Urinary bladder (tissue), 4 donors: ENCODE results near the gene TKFC. TPM values are rescaled to one million over a fixed set of nuclear protein-coding genes. Genes with fewer than 3 reads are reported as not detected.

Source experiments
- DNase-seq: peaks from one replicate; pipeline ENCODE4 v3.0.0-alpha.2; 2015; ENCODE audit errors: extremely low spot score
- H3K27ac ChIP-seq: one replicate; pipeline ENCODE4 v1.5.1; 2013; ENCODE audit warnings: low read depth, mild to moderate bottlenecking, moderate library complexity
- H3K36me3 ChIP-seq: one replicate; pipeline ENCODE4 v1.6.1; 2013; ENCODE audit warnings: mild to moderate bottlenecking, moderate library complexity; ENCODE audit not compliant: insufficient read depth
- H3K4me1 ChIP-seq: one replicate; pipeline ENCODE4 v1.6.1; 2013; ENCODE audit warnings: mild to moderate bottlenecking, moderate library complexity; ENCODE audit not compliant: insufficient read depth
- H3K4me3 ChIP-seq: one replicate; pipeline ENCODE4 v1.5.1; 2013; ENCODE audit warnings: low read depth, low read length
- WGBS: extraction: QIAGEN DNeasy Blood & Tissue Kit; methylation state at CpG from one replicate; pipeline ENCODE4 v1.1.7; 2013; 5-methylcytosine and 5-hydroxymethylcytosine counted together
- polyA plus RNA-seq: library from polyadenylated mRNA; stranded (reverse); fragments of 200-250 nt; gene quantifications from one replicate; pipeline ENCODE4 v1.2.3, GENCODE V29; 2013
- total RNA-seq: library from RNA; depleted of rRNA; stranded (reverse); fragments of >200 nt; gene quantifications from one replicate; pipeline ENCODE4 v1.2.3, GENCODE V29; 2014
- donor health status: healthy with polysubstance abuse.
- donor health status: healthy.

The TKFC gene
- total RNA-seq (8.3 TPM), polyA plus RNA-seq (27.6 TPM)

- under 1% methylated on average over 81 of the region's 81 CpGs for WGBS
- H3K36me3 ChIP-seq: no peaks in the 10 kb centered on the region
- H3K27ac ChIP-seq: peak within 1 kb of the TSS; percentile 76
- peak within 1 kb of the TSS; percentile 91 for H3K4me3 ChIP-seq
- DNase-seq: peak; percentile 85
- peaks cover 8% of the 10 kb centered on the region for H3K4me1 ChIP-seq
Measured at GRCh38 chr11:61332797-61333549, at the start of gene TKFC, which contains the start of gene DDB1. Gene TKFC, plus strand, starts transcription at chr11:61333228. Its CDS starts 1,501 bp downstream, at chr11:61334729. Gene DDB1, minus strand, starts transcription at chr11:61333105. Its CDS starts 137 bp downstream, at chr11:61332968.

GRCh38 chr11:61283613-61284012 lies 49.4 kb upstream of the TKFC start:
- H3K4me1 ChIP-seq: no peaks in the 10 kb centered on the region
- no peak for DNase-seq
- no peak overlapping the region for H3K27ac ChIP-seq
- H3K4me3 ChIP-seq: no peak overlapping the region
- no peaks in the 10 kb centered on the region for H3K36me3 ChIP-seq
- 96% methylated on average over 4 of the region's 4 CpGs for WGBS

- Histone ChIP-seq H3K4me3 (no peak overlapping the region), H3K36me3 (no peaks in the 10 kb centered on the region), H3K27ac (no peak overlapping the region), H3K4me1 (no peaks in the 10 kb centered on the region)
- no peak for DNase-seq
- WGBS: 87% methylated on average over 14 of the region's 14 CpGs
Measured at GRCh38 chr11:61287338-61287977, 45.6 kb upstream of the TKFC start.

GRCh38 chr11:61290905-61291690 lies 41.9 kb upstream of the TKFC start:
- Histone ChIP-seq H3K27ac (no peak overlapping the region), H3K4me3 (no peak overlapping the region), H3K36me3 (no peaks in the 10 kb centered on the region), H3K4me1 (no peaks in the 10 kb centered on the region)
- WGBS: 86% methylated on average over 12 of the region's 12 CpGs
- DNase-seq: no peak

- Histone ChIP-seq H3K27ac (no peak overlapping the region), H3K36me3 (no peaks in the 10 kb centered on the region), H3K4me3 (no peak overlapping the region), H3K4me1 (no peaks in the 10 kb centered on the region)
- no peak for DNase-seq
- WGBS: 93% methylated on average over 2 of the region's 2 CpGs
Measured at GRCh38 chr11:61292356-61292755, 40.7 kb upstream of the TKFC start.

GRCh38 chr11:61293867-61294716 lies 38.9 kb upstream of the TKFC start:
- DNase-seq: no peak
- Histone ChIP-seq H3K27ac (no peak overlapping the region), H3K4me1 (no peaks in the 10 kb centered on the region), H3K4me3 (peak overlapping the region; percentile 41), H3K36me3 (no peaks in the 10 kb centered on the region)
- 1% methylated on average over 60 of the region's 60 CpGs for WGBS

DNA sequence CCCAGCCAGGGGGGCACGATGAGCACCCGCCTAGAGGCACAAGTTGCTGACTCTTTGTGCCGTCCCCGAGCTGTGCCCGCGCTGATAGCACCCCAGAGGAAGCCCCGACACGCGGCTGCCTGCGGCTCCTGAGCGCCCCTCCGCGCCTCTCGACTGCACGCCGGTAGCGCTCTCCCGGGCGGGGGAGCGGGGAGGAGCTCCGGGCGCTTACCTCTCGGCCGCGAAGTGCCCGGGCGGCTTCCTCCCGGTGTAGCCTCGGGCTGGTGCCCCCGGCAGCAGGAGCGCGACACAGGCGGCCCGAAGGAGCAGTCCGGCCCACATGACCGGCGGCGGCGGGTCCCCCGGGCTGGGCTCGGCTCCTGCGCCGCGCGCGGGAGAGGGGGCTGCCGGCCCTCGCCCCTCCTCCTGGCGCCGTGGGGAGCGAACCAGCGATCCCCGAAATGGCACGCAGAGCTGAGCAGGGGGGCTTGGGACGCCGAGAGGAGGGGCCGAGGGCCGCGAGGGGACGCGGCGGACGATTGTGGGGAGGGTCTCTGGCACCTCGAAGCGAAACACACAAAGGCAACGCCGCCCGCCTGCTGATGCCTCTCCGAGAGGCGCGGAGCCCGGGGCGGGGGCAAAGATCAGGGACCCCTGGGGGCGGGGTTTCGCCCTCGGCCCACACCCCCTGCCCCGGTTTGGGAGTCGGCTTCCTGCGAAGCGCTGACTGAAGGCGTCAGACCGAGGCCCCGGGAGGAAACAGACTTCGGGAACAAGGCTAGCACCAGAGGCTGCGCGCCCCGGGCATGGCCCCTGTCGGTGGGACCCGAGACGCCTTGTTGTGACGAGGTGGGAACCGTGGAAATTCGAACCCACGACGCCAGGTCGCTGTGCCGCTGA lies 38.1 kb upstream of the TKFC start, which contains the start of gene VWCE:
Gene VWCE (minus strand): TSS at position 600 of the 879 bp plus-strand sequence. CDS start 279 bp downstream, at position 321.
- no peak for DNase-seq
- peaks cover 4% of the 10 kb centered on the region for H3K36me3 ChIP-seq
- H3K4me3 ChIP-seq: peak within 1 kb of the TSS; percentile 41
- H3K4me1 ChIP-seq: no peaks in the 10 kb centered on the region
- 2% methylated on average over 97 of the region's 97 CpGs for WGBS
- no peak within 1 kb of the TSS for H3K27ac ChIP-seq

- 60% methylated on average over 12 of the region's 12 CpGs for WGBS
- H3K4me3 ChIP-seq: peak overlapping the region; percentile 41
- no peak overlapping the region for H3K27ac ChIP-seq
- H3K36me3 ChIP-seq: peaks cover 7% of the 10 kb centered on the region
- no peaks in the 10 kb centered on the region for H3K4me1 ChIP-seq
- DNase-seq: no peak
Measured at GRCh38 chr11:61295596-61295926, 37.5 kb upstream of the TKFC start.

DNA sequence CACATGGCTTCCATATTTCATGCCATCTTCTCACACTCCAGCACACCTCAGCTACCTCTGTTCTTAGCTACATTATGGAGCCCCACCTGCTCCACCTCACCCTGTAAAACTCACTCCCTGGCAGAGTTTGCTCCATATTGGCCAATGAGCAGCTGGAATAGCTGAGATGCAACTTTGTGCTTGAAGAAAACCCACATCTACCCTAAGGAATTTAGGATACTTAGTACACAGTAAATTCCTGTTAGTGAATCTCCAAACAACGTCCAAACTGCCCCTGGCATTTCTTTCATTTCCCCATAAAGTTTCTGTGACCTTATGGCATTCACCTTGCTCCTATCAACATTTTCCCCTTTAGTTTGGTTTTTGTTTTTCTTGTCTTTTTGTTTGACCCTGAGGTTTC lies 35.7 kb upstream of the TKFC start:
- H3K27ac ChIP-seq: no peak overlapping the region
- no peaks in the 10 kb centered on the region for H3K4me1 ChIP-seq
- whole genome bisulfite sequencing: 48% methylated on average over 1 of the region's 1 CpG
- no peak overlapping the region for H3K4me3 ChIP-seq
- DNase-seq: no peak
- peaks cover 10% of the 10 kb centered on the region for H3K36me3 ChIP-seq

DNA sequence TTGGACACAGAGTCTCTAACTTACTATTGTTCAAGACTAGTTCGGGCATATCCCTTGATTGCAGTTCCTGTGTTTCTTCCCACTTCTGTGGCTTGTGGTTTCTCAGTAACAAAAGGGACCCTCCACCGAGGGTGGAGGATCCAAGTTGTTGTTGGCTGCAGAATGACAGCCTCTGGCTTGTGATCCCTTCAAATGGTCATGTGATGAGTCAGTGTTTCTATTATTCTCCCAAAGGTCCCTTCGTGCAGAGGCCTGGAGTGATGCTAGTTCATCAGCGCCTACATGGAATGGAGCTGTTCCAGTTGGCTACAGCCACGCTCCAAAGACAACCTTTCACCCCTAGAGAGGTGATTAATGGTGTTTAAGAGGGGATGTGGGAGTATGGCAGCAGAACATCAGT lies 35.3 kb upstream of the TKFC start:
- Histone ChIP-seq H3K36me3 (peaks cover 12% of the 10 kb centered on the region), H3K4me1 (no peaks in the 10 kb centered on the region), H3K4me3 (no peak overlapping the region), H3K27ac (no peak overlapping the region)
- 38% methylated on average over 5 of the region's 5 CpGs for WGBS
- DNase-seq: no peak

- DNase-seq: no peak
- Histone ChIP-seq H3K36me3 (peaks cover 14% of the 10 kb centered on the region), H3K4me3 (no peak overlapping the region), H3K4me1 (no peaks in the 10 kb centered on the region), H3K27ac (no peak overlapping the region)
- 80% methylated on average over 4 of the region's 4 CpGs for WGBS
Measured at GRCh38 chr11:61298663-61299244, 34.3 kb upstream of the TKFC start.

DNA sequence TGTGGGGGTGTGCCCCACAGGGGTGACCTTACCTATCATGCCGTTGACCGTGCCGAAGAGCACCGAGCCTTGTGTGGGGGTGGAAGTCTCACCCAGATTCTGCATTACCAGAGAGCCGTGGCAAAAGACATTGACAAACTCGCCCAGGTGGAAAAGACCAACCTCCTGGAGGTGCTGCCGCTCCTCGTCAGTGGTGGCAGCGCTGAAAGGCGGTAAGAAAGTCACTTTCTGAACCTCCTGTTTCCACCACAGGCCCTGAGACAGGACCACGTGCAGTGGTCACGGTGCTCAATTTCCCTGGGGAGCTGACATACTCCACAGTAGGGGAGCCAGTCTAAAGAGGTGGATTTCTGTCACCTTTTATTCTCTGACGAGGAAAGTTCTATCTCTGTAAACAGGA lies 30.5 kb upstream of the TKFC start:
- no peak for DNase-seq
- Histone ChIP-seq H3K27ac (no peak overlapping the region), H3K4me1 (no peaks in the 10 kb centered on the region), H3K4me3 (no peak overlapping the region), H3K36me3 (peaks cover 14% of the 10 kb centered on the region)
- WGBS: 94% methylated on average over 13 of the region's 13 CpGs
